Thyroid gland (tissue), 4 donors: ENCODE results near the gene FGF7.

Experiments
- POLR2A ChIP-seq, 2 donors: fragments of 450-650 bp; IDR thresholded peaks; one replicate each; pipeline ENCODE4 v1.6.1; 2017; ENCODE audit warnings: antibody characterized with exemption in 2 of 2, mild to moderate bottlenecking in 2 of 2, moderate library complexity in 1 of 2
- TF ChIP-seq, protein P1 (sequence below), 6 experiments: fragments of 200-600 bp in 3 of 6; fragments of 450-650 bp in 3 of 6; sonication (generic) in 3 of 6; IDR thresholded peaks; one replicate each; pipeline ENCODE4 v1.5.1; 2016 to 2019; ENCODE audit warnings: antibody characterized with exemption in 6 of 6, mild to moderate bottlenecking in 2 of 6, inconsistent platforms in 1 of 6, moderate library complexity in 1 of 6

DNA sequence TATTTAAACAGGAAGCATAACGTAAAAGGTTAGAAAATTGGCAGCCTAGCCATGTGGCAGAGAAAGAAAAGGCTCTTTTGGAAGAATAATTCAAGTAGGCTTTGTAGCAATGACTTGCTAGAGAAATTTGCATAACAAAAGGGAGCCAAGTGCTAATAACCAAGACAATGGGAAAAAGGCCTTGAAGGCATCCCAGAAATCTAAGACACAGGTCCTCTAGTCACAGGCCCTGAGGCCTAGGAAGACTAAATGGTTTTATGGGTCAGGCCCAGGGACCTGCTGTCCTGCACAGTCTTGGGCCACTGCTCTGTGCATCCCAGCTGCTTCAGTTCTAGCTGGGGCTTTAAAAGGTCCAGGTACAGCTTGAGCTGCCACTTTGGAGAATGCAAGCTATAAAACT lies 78.5 kb downstream of the FGF7 start:
- no peak for TF ChIP-seq POLR2A (IDR thresholded peaks at IDR 0.05)
- TF ChIP-seq, protein P1, sequence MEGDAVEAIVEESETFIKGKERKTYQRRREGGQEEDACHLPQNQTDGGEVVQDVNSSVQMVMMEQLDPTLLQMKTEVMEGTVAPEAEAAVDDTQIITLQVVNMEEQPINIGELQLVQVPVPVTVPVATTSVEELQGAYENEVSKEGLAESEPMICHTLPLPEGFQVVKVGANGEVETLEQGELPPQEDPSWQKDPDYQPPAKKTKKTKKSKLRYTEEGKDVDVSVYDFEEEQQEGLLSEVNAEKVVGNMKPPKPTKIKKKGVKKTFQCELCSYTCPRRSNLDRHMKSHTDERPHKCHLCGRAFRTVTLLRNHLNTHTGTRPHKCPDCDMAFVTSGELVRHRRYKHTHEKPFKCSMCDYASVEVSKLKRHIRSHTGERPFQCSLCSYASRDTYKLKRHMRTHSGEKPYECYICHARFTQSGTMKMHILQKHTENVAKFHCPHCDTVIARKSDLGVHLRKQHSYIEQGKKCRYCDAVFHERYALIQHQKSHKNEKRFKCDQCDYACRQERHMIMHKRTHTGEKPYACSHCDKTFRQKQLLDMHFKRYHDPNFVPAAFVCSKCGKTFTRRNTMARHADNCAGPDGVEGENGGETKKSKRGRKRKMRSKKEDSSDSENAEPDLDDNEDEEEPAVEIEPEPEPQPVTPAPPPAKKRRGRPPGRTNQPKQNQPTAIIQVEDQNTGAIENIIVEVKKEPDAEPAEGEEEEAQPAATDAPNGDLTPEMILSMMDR (IDR thresholded peaks at IDR 0.05): no peak
